Measurements from ENCODE around the gene SRF. TPM values are rescaled to one million over a fixed set of nuclear protein-coding genes. Genes with fewer than 3 reads are reported as not detected.

Gene SRF
- total and polyA plus RNA-seq, 3 donors from 2014 or later: 28.4 to 39.2 (median 36.5) TPM

GRCh38 chr6:43188426-43188825 is 17.4 kb downstream of the SRF start:
- Histone ChIP-seq H3K9me3 (no peaks in the 10 kb centered on the region), H3K4me1 (peaks cover under 1% of the 10 kb centered on the region), H3K36me3 (ENCODE audit: low read depth, missing control alignments) (no peaks in the 10 kb centered on the region), H3K4me3 (no peak overlapping the region), H3K27me3 (no peaks in the 10 kb centered on the region), H3K27ac (no peak overlapping the region)
- intact Hi-C loops (cut with DNase I; ENCODE audit: low total_unique reads): no loop called here
- WGBS, 2 donors: 91 to 97% methylated on average over 10 of the region's 10 CpGs
- no peak for TF ChIP-seq POLR2A (IDR thresholded peaks at IDR 0.05)
- TF ChIP-seq, protein P1, sequence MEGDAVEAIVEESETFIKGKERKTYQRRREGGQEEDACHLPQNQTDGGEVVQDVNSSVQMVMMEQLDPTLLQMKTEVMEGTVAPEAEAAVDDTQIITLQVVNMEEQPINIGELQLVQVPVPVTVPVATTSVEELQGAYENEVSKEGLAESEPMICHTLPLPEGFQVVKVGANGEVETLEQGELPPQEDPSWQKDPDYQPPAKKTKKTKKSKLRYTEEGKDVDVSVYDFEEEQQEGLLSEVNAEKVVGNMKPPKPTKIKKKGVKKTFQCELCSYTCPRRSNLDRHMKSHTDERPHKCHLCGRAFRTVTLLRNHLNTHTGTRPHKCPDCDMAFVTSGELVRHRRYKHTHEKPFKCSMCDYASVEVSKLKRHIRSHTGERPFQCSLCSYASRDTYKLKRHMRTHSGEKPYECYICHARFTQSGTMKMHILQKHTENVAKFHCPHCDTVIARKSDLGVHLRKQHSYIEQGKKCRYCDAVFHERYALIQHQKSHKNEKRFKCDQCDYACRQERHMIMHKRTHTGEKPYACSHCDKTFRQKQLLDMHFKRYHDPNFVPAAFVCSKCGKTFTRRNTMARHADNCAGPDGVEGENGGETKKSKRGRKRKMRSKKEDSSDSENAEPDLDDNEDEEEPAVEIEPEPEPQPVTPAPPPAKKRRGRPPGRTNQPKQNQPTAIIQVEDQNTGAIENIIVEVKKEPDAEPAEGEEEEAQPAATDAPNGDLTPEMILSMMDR (IDR thresholded peaks at IDR 0.05): no peak
- no peak for DNase-seq

DNA sequence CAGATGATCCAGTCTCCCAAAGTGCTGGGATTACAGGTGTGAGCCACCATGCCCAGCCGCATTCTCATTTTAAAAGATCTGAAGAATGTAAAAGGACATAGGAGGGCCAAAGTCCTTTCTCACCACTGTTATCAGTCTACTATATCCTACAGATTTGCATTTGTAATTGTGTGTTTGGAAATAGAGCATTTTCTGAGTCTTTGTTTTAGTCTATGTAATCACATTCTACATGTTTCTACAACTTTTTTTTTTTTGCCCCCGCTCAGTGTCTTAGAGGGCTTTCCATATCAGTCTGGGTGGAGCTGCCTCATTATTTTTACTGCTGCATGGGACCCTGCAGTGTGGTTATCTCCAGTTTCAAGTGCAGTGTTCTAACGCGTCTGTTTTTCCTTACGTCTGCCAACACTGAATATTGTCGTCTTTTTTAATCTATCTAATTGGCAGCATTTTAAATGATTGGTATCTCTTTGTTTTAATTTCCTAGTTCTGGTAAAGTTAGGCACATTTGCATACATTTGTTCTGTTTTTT is 18.8 kb downstream of the SRF start:
- no peaks in the 10 kb centered on the region for H3K9me3 ChIP-seq
- no peak overlapping the region for H3K4me3 ChIP-seq
- intact Hi-C loops (cut with DNase I; ENCODE audit: low total_unique reads): no loop called here
- no peaks in the 10 kb centered on the region for H3K36me3 ChIP-seq (ENCODE audit: low read depth, missing control alignments)
- no peaks in the 10 kb centered on the region for H3K27me3 ChIP-seq
- H3K27ac ChIP-seq: no peak overlapping the region
- WGBS, 2 donors: 84 to 88% methylated on average over 6 of the region's 6 CpGs
- TF ChIP-seq, protein P1 (IDR thresholded peaks at IDR 0.05): no peak
- no peak for TF ChIP-seq POLR2A (IDR thresholded peaks at IDR 0.05)
- no peak for DNase-seq
- no peaks in the 10 kb centered on the region for H3K4me1 ChIP-seq

- Histone ChIP-seq H3K4me3 (no peak overlapping the region), H3K9me3 (no peaks in the 10 kb centered on the region), H3K36me3 (ENCODE audit: low read depth, missing control alignments) (no peaks in the 10 kb centered on the region), H3K27me3 (no peaks in the 10 kb centered on the region), H3K27ac (no peak overlapping the region), H3K4me1 (no peaks in the 10 kb centered on the region)
- DNase-seq: no peak
- intact Hi-C loops (cut with DNase I; ENCODE audit: low total_unique reads): no loop called here
- TF ChIP-seq, protein P1 (IDR thresholded peaks at IDR 0.05): no peak
- TF ChIP-seq POLR2A (IDR thresholded peaks at IDR 0.05): no peak
- 91 to 94% methylated on average over 9 of the region's 9 CpGs for WGBS, 2 donors
Observed at GRCh38 chr6:43192911-43193310, 21.8 kb downstream of the SRF start.

- WGBS, 2 donors: 87 to 89% methylated on average over 5 of the region's 5 CpGs
- intact Hi-C loops (cut with DNase I; ENCODE audit: low total_unique reads): no loop called here
Observed at GRCh38 chr6:43193929-43194328, 22.9 kb downstream of the SRF start.

DNA sequence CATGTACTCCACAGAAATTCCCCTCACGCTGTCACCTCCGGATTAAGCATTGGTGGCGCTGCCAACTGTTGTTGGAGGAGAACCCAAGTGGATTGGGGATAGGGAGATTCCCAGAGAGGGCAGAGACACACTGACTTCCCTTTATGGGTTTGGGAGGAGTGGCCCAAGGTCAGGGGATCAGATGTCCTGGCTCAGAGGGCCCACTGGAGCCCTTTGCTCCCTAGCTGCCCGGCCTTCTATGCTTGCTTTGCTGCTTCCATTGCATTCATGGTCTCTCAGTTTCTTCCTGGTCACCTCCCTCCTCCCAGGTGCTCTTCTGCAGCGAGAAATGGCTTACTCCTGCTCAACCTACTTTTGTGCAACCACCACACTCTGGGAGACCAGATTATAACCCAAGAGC is 25.3 kb downstream of the SRF start:
- H3K36me3 ChIP-seq (ENCODE audit: low read depth, missing control alignments): peaks cover 3% of the 10 kb centered on the region
- H3K27ac ChIP-seq: no peak overlapping the region
- H3K9me3 ChIP-seq: no peaks in the 10 kb centered on the region
- TF ChIP-seq, protein P1 (IDR thresholded peaks at IDR 0.05): no peak
- TF ChIP-seq POLR2A (IDR thresholded peaks at IDR 0.05): no peak
- no peaks in the 10 kb centered on the region for H3K27me3 ChIP-seq
- DNase-seq: no peak
- intact Hi-C loops (cut with DNase I; ENCODE audit: low total_unique reads): no loop called here
- no peak overlapping the region for H3K4me3 ChIP-seq
- H3K4me1 ChIP-seq: no peaks in the 10 kb centered on the region
- 85 to 93% methylated on average over 5 of the region's 5 CpGs for WGBS, 2 donors

More at GRCh38 chr6:43193929-43194328, 22.9 kb downstream of the SRF start:
- TF ChIP-seq, protein P1 (IDR thresholded peaks at IDR 0.05): no peak
- no peak for TF ChIP-seq POLR2A (IDR thresholded peaks at IDR 0.05)
- DNase-seq: no peak
- H3K36me3 ChIP-seq (ENCODE audit: low read depth, missing control alignments): no peaks in the 10 kb centered on the region
- H3K27ac ChIP-seq: no peak overlapping the region
- no peaks in the 10 kb centered on the region for H3K4me1 ChIP-seq
- H3K9me3 ChIP-seq: no peaks in the 10 kb centered on the region
- no peak overlapping the region for H3K4me3 ChIP-seq
- no peaks in the 10 kb centered on the region for H3K27me3 ChIP-seq
